Bladder microvascular endothelial cell (primary cell): ENCODE measurements around the gene CYLC1. TPM values are rescaled to one million over a fixed set of nuclear protein-coding genes. Genes with fewer than 3 reads are reported as not detected.

Experiments used
- total RNA-seq: library from RNA; depleted of rRNA; stranded (reverse); fragments of >200 nt; gene quantifications from 2 replicates; pipeline ENCODE4 v1.2.3, GENCODE V29; 2014

The CYLC1 gene
- total RNA-seq: not detected in 2 replicates

DNA sequence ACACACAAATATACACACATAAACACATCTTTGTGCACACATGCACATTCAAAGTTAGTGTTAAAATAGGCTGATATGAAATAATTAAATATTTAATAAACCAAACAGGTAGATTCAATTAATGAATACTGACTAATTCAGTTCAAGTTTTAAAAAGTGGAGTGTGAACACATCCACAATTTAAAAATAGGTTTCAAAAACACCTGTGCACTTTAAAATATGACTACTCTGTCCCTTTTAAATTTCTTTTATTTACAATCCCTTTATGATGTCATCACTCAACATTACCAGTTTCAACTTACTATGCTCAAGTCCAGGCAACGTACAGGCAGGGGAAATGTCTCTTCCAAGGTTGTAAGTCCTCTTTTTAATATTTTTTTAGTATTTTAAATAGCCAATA is at the start of gene CYLC1:
TSS of gene CYLC1 (plus strand) at position 301 of the 400 bp plus-strand sequence. CDS start at position 338, 37 bp downstream.

